SK-N-SH treated with all-trans-retinoic acid at 6 μM for 48 hours (cell line): ENCODE measurements around the gene CDC42SE2.
"Not testable (repeated sequence)": the region's sequence is repeated elsewhere in the genome, so short reads cannot be mapped to it uniquely, and the experiment has no call there.

Experiments
- ARNTL ChIP-seq: fragments of 450-650 bp; formaldehyde crosslinking; IDR thresholded peaks from 2 replicates; pipeline ENCODE4 v1.5.0; 2020; ENCODE audit warnings: low read depth, mild to moderate bottlenecking, moderate library complexity, borderline replicate concordance
- RARB ChIP-seq: fragments of 250-450 bp; sonication (Bioruptor Pico); IDR thresholded peaks from 2 replicates; pipeline ENCODE4 v1.8.0; 2021; ENCODE audit warnings: mild to moderate bottlenecking, moderate library complexity
- SNAI2 ChIP-seq: fragments of 250-450 bp; sonication (Bioruptor Pico); IDR thresholded peaks from 2 replicates; pipeline ENCODE4 v1.5.0; 2020; ENCODE audit warnings: mild to moderate bottlenecking, moderate library complexity
- ZNF565 ChIP-seq: fragments of 450-650 bp; formaldehyde crosslinking; conservative IDR thresholded peaks from 2 replicates; pipeline ENCODE4 v1.5.0; 2020; ENCODE audit warnings: low read depth, mild to moderate bottlenecking, moderate library complexity
- TF ChIP-seq, protein P1 (sequence below): fragments of 250-450 bp; sonication (Bioruptor Pico); IDR thresholded peaks from 2 replicates; pipeline ENCODE4 v1.8.0; 2020; ENCODE audit warnings: mild to moderate bottlenecking, moderate library complexity, borderline replicate concordance
- TF ChIP-seq, protein P2 (sequence below): fragments of 250-450 bp; sonication (Bioruptor Pico); IDR thresholded peaks from 2 replicates; pipeline ENCODE4 v1.5.1; 2020; ENCODE audit warnings: low read depth, mild to moderate bottlenecking, moderate library complexity

DNA sequence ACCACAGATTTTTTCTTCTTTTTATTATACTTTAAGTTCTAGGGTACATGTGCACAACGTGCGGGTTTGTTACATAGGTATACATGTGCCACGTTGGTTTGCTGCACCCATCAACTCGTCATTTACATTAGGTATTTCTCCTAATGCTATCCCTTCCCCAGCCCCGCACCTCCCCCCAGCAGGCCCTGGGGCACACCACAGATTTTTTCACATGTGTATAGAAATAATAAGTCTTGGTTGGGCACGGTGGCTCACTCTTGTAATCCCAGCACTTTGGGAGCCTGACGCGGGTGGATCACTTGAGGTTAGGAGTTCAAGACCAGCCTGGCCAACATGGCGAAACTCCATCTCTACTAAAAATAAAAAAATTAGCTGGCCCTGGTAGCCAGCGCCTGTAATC lies 9.8 kb upstream of the CDC42SE2 start:
- TF ChIP-seq SNAI2 (CRISPR knock-in tag); RARB; ARNTL (CRISPR knock-in tag); ZNF565 (CRISPR knock-in tag): not testable (repeated sequence)
- TF ChIP-seq, protein P1, sequence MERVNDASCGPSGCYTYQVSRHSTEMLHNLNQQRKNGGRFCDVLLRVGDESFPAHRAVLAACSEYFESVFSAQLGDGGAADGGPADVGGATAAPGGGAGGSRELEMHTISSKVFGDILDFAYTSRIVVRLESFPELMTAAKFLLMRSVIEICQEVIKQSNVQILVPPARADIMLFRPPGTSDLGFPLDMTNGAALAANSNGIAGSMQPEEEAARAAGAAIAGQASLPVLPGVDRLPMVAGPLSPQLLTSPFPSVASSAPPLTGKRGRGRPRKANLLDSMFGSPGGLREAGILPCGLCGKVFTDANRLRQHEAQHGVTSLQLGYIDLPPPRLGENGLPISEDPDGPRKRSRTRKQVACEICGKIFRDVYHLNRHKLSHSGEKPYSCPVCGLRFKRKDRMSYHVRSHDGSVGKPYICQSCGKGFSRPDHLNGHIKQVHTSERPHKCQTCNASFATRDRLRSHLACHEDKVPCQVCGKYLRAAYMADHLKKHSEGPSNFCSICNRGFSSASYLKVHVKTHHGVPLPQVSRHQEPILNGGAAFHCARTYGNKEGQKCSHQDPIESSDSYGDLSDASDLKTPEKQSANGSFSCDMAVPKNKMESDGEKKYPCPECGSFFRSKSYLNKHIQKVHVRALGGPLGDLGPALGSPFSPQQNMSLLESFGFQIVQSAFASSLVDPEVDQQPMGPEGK (CRISPR knock-in tag): not testable (repeated sequence)
- TF ChIP-seq, protein P2, sequence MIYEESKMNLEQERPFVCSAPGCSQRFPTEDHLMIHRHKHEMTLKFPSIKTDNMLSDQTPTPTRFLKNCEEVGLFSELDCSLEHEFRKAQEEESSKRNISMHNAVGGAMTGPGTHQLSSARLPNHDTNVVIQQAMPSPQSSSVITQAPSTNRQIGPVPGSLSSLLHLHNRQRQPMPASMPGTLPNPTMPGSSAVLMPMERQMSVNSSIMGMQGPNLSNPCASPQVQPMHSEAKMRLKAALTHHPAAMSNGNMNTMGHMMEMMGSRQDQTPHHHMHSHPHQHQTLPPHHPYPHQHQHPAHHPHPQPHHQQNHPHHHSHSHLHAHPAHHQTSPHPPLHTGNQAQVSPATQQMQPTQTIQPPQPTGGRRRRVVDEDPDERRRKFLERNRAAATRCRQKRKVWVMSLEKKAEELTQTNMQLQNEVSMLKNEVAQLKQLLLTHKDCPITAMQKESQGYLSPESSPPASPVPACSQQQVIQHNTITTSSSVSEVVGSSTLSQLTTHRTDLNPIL (CRISPR knock-in tag): not testable (repeated sequence)
